ENCODE results near the gene AHNAK2. TPM values are rescaled to one million over a fixed set of nuclear protein-coding genes. Genes with fewer than 3 reads are reported as not detected.
A peak's percentile ranks its signal among the peaks of the same experiment; 100 is the strongest.
"Not testable (repeated sequence)": the region's sequence is repeated elsewhere in the genome, so short reads cannot be mapped to it uniquely, and the experiment has no call there.

Gene AHNAK2
- 26.9 TPM for total RNA-seq (ENCODE audit: unreplicated experiment)
- long read RNA-seq, full-length matches to known transcripts, result 1 of 2 reads
- long read RNA-seq, partial matches to known transcripts, result 0 of 2 reads
- long read RNA-seq, other reads (novel, unspliced or antisense), result 1 of 2 reads

- DNase-seq (ENCODE audit: low spot score), result peak; percentile 85
- peaks cover 16% of the 10 kb centered on the region for H3K27me3 Mint-ChIP-seq (ENCODE audit: unreplicated experiment)
- H3K4me3 Mint-ChIP-seq (ENCODE audit: unreplicated experiment), result peak within 1 kb of the TSS; percentile 90
- TF ChIP-seq CTCF (IDR thresholded peaks at IDR 0.05; ENCODE audit: unreplicated experiment), result no peak
- no peaks in the 10 kb centered on the region for H3K9me3 Mint-ChIP-seq (ENCODE audit: unreplicated experiment)
- peaks cover 12% of the 10 kb centered on the region for H3K4me1 Mint-ChIP-seq (ENCODE audit: unreplicated experiment)
- peaks cover 5% of the 10 kb centered on the region for H3K36me3 Mint-ChIP-seq (ENCODE audit: low read depth, unreplicated experiment)
- no peak within 1 kb of the TSS for H3K27ac Mint-ChIP-seq (ENCODE audit: unreplicated experiment)
These were observed at the start of gene AHNAK2 for GRCh38 chr14:104977681-104978653. AHNAK2 (minus strand) TSS chr14:104978374; CDS start chr14:104978237, 137 bp downstream.

- H3K27ac Mint-ChIP-seq (ENCODE audit: unreplicated experiment); DNase-seq (ENCODE audit: low spot score); H3K27me3 Mint-ChIP-seq (ENCODE audit: unreplicated experiment); H3K36me3 Mint-ChIP-seq (ENCODE audit: low read depth, unreplicated experiment); H3K9me3 Mint-ChIP-seq (ENCODE audit: unreplicated experiment); H3K4me1 Mint-ChIP-seq (ENCODE audit: unreplicated experiment); H3K4me3 Mint-ChIP-seq (ENCODE audit: unreplicated experiment): not testable (repeated sequence)
These were observed 49.5 kb upstream of the AHNAK2 start for GRCh38 chr14:105027718-105028117.

GRCh38 chr14:105026802-105027563 lies 48.8 kb upstream of the AHNAK2 start:
- TF ChIP-seq CTCF (IDR thresholded peaks at IDR 0.05; ENCODE audit: unreplicated experiment), result no peak

GRCh38 chr14:105026033-105026785 lies 48.0 kb upstream of the AHNAK2 start:
- peaks cover 6% of the 10 kb centered on the region for H3K27me3 Mint-ChIP-seq (ENCODE audit: unreplicated experiment)
- H3K27ac Mint-ChIP-seq (ENCODE audit: unreplicated experiment), result no peak overlapping the region
- no peaks in the 10 kb centered on the region for H3K9me3 Mint-ChIP-seq (ENCODE audit: unreplicated experiment)
- H3K4me1 Mint-ChIP-seq (ENCODE audit: unreplicated experiment), result peaks cover 6% of the 10 kb centered on the region
- no peak overlapping the region for H3K4me3 Mint-ChIP-seq (ENCODE audit: unreplicated experiment)
- peaks cover 5% of the 10 kb centered on the region for H3K36me3 Mint-ChIP-seq (ENCODE audit: low read depth, unreplicated experiment)
- no peak for TF ChIP-seq CTCF (IDR thresholded peaks at IDR 0.05; ENCODE audit: unreplicated experiment)
- no peak for DNase-seq (ENCODE audit: low spot score)

More at GRCh38 chr14:105026802-105027563, 48.8 kb upstream of the AHNAK2 start:
- H3K27ac Mint-ChIP-seq (ENCODE audit: unreplicated experiment), result no peak overlapping the region
- no peaks in the 10 kb centered on the region for H3K9me3 Mint-ChIP-seq (ENCODE audit: unreplicated experiment)
- H3K4me1 Mint-ChIP-seq (ENCODE audit: unreplicated experiment), result peaks cover under 1% of the 10 kb centered on the region
- H3K4me3 Mint-ChIP-seq (ENCODE audit: unreplicated experiment), result no peak overlapping the region
- H3K36me3 Mint-ChIP-seq (ENCODE audit: low read depth, unreplicated experiment), result peaks cover under 1% of the 10 kb centered on the region
- DNase-seq (ENCODE audit: low spot score), result no peak
- peaks cover 4% of the 10 kb centered on the region for H3K27me3 Mint-ChIP-seq (ENCODE audit: unreplicated experiment)

GRCh38 chr14:105025429-105025828 lies 47.3 kb upstream of the AHNAK2 start:
- TF ChIP-seq CTCF (IDR thresholded peaks at IDR 0.05; ENCODE audit: unreplicated experiment), result no peak
- no peak overlapping the region for H3K27ac Mint-ChIP-seq (ENCODE audit: unreplicated experiment)
- peaks cover 6% of the 10 kb centered on the region for H3K4me1 Mint-ChIP-seq (ENCODE audit: unreplicated experiment)
- no peaks in the 10 kb centered on the region for H3K9me3 Mint-ChIP-seq (ENCODE audit: unreplicated experiment)
- peaks cover 5% of the 10 kb centered on the region for H3K36me3 Mint-ChIP-seq (ENCODE audit: low read depth, unreplicated experiment)
- peaks cover 2% of the 10 kb centered on the region for H3K27me3 Mint-ChIP-seq (ENCODE audit: unreplicated experiment)
- no peak for DNase-seq (ENCODE audit: low spot score)
- H3K4me3 Mint-ChIP-seq (ENCODE audit: unreplicated experiment), result no peak overlapping the region

Data from endothelial cell (in vitro differentiated cells).